ENCODE data around the gene FER.

GRCh38 chr5:108720391-108720790, 27.3 kb upstream of the FER start:
- no peak for TF ChIP-seq RXRA (IDR thresholded peaks at IDR 0.05; ENCODE audit: insufficient read depth, low read depth, low read length)
- no peak for TF ChIP-seq CTCF (IDR thresholded peaks at IDR 0.05; ENCODE audit: control extremely low read depth in 1 of 3, insufficient read depth in 1 of 3, low read depth in 1 of 3, low read length in 3 of 3)
- no peak for TF ChIP-seq SIN3A (conservative IDR thresholded peaks at IDR 0.05 in 1 of 2, IDR thresholded peaks at IDR 0.05 in 1 of 2; ENCODE audit: low read depth in 1 of 2, low read length in 2 of 2)
- no peak for TF ChIP-seq ASH2L (IDR thresholded peaks at IDR 0.05; ENCODE audit: low read length)
- no peak for TF ChIP-seq MAFK (IDR thresholded peaks at IDR 0.05; ENCODE audit: low read depth, low read length)
- no peak for TF ChIP-seq NRF1 (IDR thresholded peaks at IDR 0.05; ENCODE audit: low read depth, low read length)
- TF ChIP-seq RAD21 (IDR thresholded peaks at IDR 0.05 in 1 of 2, conservative IDR thresholded peaks at IDR 0.05 in 1 of 2; ENCODE audit: low read depth in 2 of 2, low read length in 2 of 2) = no peak
- no peak for TF ChIP-seq E2F6 (IDR thresholded peaks at IDR 0.05)
